GM12892 (cell line): ENCODE results near the gene ABHD17A.
"Not testable (repeated sequence)": the region's sequence is repeated elsewhere in the genome, so short reads cannot be mapped to it uniquely, and the experiment has no call there.

ENCODE experiments used
- POLR2A ChIP-seq: IDR thresholded peaks from 2 replicates; pipeline ENCODE4 v1.6.1; 2011; ENCODE audit warnings: low read depth, low read length, control low read depth
- POLR2AphosphoS5 ChIP-seq: IDR thresholded peaks from 2 replicates; pipeline ENCODE4 v1.6.1; 2011; ENCODE audit warnings: low read depth, low read length, control low read depth
- TAF1 ChIP-seq: IDR thresholded peaks from 2 replicates; pipeline ENCODE4 v1.6.1; 2011; ENCODE audit warnings: low read depth, mild to moderate bottlenecking, control low read depth, low read length, borderline replicate concordance

GRCh38 chr19:1876496-1877279 is 8.6 kb downstream of the ABHD17A start:
- not testable (repeated sequence) for TF ChIP-seq POLR2A, POLR2AphosphoS5, TAF1
